GM19397 (cell line): ENCODE data around the gene MYOC.
A peak's percentile ranks its signal among the peaks of the same experiment; 100 is the strongest.

Experiments used
- ATAC-seq: cut with Tn5 transposase; IDR thresholded peaks from one replicate; pipeline ENCODE4 v1.9.1; 2021; ENCODE audit warnings: mild to moderate bottlenecking, moderate library complexity; ENCODE audit not compliant: unreplicated experiment

MYOC gene

DNA sequence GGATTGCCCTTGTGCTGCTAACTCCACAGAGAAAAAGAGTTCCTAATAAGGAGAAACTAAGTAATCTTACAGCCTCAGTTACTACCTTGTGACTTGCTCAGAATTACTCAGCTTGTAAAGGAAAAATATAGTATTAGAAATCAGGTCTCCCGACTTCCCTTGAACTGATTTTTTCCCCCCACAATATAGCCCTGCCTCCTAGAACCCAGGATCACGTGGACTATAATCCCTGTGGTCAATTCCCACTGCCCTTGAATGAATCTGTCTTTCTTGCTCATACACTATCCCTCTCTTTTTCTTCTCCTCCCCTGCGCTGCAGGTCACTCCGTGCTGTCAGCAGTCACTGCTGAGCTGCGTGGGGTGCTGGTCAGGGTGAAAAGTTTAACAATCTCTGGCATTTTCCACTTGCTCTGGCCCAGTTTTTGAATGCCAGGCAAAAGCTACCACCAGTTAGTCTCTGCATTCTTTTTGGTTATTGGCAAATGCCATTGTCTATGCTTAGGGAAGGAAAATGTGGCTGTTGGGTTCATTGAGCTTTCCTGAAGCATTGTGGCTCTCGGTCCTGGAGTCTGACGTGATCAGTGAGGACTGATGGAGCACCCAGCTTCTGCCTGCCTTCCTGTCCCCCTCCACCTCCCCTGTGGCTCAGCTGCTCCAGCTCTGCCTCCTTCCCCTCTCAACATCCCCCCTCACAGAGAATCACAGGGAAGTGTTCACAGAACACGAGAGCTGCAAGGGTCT lies 1.9 kb upstream of the MYOC start:
- no peak for ATAC-seq

DNA sequence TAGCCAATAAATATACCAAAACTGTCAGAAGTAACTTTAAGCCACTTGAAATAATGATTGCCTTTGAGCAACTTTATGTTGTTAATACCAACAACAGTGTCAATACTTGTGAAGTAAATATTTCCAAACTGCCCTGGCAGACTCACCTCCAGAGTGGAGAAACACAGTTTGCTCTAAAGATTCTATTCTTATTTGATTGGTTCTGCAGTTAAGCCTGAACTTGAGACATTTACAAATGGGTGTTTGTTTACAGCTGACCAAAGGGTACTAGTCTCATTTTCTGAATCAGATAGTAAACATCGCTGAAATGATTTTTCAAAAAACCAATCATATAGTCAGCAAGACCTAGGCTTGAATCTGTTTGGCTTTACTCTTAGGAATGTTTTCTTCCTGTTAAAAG lies 1.3 kb upstream of the MYOC start:
- ATAC-seq: no peak

DNA sequence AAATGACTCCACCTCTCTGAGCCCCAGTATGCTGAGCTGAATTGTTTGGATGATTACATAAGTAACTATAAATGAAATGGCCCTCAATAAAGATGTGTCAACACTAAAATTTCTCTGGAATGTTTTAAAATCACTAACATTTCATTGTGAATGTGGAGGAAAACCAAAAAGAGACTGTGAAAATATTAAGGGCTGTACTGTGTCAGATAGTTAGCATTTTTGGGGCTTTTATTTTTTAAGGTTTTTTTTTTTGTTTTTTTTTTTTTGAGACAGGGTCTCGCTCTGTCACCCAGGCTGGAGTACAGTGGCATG lies 6.3 kb downstream of the MYOC start:
- ATAC-seq: no peak

DNA sequence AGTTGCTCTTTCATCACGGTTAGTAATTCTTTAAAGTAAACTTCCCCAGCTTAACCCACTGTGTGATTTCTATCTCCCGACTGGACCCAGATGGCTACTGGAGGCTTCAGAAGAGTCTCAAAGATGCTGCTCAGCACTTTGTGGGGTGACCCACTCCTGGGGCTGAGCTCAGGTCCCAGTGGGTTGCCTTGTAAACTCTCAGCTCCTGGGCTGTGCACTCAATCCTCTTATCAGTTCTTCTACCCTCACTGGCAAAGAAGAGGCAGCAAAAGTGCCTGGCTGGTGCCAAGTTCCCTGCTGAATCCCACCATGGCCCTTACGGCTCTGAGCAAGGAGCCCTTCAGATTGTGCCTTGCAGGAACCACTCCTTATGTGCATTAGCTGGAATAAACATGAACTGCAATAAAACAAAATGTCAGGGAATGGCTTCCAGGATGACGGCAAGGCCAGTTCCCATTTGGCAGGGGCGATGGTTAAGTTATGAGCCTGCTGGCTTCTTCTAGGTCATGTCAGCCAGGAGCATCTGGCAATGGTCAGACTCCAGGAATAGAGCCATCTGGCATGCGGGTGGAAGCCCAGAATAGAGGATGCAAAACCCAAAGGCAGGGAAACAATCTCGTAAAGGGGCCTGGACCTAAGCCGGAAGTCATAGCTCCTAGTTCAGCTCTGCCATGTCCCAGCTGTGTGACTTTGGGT lies 6.8 kb downstream of the MYOC start:
- ATAC-seq: no peak

DNA sequence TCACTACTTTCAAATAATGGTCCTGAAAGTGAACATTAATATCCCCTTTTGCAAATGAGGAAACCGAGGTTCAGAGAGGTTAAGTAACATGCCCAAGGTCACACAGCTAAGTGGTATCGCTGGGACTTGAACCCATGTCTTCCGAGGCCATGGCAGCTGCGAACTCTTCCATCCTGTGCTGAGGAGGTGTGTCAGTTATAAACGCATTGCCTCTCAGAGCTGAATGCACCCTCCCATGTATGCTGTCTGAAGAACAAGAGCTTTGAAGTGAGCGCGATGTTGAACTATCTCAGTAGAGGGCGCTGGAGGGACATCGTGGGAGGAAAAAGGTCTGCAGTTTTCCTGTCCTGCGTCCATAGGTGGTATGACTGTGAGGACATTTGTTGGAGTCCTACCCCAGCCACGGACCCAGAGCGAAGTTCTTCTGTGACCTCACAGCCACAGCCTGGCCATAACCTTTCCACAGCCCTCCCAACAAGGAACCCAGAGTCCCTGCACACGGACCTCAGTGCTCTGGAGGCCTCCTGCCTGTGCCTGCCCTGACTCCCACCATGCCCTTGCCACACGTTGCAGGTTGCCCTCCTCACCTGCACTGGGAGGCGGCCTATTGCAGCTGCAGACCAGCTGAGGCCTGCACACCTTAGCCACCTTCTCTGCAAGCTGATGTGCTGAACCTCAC lies 7.5 kb downstream of the MYOC start:
- no peak for ATAC-seq

DNA sequence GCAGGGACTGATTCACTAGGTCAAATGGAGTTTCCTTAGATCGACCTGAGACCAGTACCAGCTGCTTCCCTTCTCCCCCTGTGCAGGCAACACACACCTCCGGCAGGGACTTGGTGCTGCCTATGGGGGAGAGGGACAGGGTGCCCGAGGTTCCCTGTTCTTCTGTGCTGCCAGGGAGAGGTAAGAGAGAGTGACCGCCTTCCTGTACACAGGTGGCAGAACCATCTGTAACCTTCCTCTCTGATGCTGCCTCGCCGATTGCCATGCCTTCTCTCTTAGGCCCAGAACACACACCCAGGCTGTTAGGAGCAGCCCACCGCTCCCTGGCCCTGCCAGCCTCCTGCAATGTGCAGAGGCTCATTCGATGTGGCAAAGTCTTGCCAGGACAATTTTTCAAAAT lies 9.3 kb downstream of the MYOC start:
- ATAC-seq: no peak

DNA sequence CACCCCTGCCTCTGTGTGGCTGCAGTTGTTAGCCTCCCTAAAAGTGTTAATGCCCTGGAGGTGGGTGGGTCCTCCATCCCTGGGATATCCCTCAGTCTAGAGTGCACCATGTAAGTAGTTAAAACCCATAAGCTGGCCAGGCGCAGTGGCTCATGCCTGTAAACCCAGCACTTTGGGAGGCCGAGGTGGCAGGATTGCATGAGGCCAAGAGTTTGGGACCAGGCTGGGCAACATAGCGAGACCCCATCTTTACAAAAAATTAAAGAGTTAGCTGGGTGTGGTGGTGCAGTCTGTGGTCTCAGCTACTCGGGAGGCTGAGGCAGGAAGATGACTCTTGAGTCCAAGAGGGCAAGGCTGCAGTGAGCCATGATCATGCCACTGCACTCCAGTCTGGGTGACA lies 10.3 kb downstream of the MYOC start:
- ATAC-seq: no peak

DNA sequence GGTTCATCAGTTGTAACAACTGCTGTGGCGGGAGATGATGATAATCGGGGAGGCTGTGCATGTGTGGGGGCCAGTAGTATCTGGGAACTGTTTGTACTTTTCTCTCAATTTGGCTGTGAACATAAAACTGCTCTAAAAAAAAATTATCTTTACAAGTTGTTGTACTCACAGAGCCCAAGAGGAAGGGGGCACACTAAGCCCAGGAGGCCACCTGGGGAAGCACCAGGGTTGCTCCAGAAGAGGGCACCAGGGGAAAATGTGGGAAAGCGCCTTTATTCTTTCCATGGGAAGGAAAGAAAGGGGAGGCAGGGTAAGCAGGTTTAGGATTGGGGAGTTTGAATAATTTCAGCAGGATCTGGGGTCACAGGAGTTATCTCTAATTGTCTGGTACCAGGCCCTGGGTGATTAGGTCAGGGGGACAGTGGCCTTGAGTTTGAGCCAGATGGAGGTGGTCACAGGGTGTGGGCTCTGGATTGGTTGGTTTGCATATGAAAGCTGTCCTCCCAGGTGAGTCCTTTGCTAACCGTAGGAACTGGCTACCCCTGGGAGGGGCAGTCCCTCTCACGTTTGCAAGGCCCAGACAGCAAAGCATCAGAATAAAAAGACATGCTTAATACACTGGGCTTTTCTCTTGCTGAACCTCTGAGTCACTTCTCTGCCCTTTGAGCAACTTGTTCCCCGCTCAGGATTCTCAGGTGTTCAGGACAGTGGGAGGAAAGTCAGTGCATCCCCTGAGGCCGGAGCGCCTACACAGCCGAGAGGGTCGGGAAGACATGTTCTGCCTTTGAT lies 11.2 kb downstream of the MYOC start:
- no peak for ATAC-seq

DNA sequence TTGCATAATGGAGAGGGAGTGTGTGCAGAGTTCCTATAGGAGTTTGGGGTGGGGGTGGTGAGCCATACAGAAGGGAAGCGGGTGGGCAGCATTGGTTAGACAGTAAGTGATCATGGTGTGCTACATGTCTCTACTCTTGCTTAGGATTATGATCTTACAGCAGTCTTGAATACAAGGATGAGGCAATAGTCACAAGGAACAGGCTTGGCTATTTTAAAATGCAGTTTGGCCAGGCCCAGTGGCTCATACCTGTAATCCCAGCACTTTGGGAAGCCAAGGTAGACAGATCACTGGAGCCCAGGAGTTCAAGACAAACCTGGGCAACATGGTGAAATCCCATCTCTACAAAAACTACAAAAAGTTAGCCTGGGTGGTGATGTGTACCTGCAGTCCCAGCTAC lies 12.3 kb downstream of the MYOC start:
- no peak for ATAC-seq

DNA sequence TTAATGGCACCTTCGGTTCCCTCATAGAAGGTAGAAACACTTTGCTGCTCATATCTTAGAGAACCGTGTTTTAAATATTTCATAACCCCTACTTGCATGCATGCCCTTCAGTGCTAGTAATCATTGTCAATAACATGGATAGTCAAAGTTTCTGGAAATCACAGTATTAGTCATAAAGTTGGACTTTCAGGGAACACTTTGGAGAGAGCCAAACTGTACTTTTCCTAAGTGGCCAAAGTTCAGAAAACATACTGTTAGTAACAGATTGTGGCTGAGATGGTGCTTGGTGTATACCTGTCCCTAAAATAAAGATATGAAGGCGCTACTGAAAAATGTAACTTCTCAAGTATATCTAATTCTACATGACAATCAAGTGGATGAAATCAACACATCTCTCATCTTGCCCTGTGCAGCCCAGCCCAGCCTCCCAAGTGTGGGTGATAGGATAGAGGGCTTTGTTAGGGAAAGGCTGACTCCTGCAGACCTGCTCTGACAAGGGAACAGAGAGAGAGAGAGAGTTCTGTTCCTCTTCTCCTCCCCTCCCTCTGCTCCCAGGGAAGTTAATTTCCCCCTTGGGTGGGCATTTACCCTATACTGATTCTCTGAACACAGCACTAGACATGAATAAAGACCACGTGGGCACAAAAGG lies 14.4 kb downstream of the MYOC start:
- no peak for ATAC-seq

DNA sequence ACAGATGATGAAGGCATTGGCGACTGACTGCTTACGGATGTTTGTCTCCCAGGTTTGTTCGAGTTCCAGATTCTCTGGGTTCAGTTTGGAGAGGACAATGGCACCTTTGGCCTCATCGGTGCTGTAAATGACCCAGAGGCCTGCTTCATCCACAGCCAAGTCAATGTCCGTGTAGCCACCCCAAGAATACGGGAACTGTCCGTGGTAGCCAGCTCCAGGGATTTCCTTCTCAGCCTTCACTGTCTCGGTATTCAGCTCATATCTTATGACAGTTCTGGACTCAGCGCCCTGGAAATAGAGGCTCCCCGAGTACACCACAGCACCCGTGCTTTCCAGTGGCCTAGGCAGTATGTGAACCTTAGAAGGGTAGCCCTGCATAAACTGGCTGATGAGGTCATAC lies 16.3 kb downstream of the MYOC start:
- ATAC-seq: no peak

DNA sequence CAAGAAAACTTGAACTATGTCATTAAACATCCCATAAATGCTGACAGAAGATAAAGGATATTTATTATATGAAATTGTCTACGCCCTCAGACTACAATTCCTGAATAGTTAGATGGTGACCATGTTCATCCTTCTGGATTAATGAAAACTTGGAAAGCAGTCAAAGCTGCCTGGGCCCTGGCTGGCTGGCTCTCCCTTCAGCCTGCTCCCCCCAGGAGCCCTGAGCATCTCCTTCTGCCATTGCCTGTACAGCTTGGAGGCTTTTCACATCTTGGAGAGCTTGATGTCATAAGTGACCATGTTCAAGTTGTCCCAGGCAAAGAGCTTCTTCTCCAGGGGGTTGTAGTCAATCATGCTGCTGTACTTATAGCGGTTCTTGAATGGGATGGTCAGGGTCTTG lies 16.8 kb downstream of the MYOC start:
- no peak for ATAC-seq

DNA sequence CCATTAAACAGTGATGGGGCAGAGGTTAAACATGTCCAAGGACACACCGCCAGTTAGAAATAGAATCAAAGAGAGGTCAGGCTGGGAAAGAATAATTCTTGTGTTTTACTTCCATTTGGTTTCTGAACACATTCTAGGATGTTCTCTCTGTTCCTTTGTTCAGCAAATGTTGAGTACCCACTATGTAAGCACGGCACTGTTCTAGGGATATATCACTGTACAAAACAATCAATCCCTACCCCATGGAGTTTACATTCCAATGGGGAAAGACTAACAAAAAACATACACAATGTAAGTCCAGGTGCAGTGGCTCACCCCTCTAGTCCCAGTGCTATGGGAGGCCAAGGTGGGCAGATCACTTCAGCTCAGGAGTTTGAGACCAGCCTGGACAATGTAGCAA lies 24.3 kb downstream of the MYOC start:
- ATAC-seq: no peak

DNA sequence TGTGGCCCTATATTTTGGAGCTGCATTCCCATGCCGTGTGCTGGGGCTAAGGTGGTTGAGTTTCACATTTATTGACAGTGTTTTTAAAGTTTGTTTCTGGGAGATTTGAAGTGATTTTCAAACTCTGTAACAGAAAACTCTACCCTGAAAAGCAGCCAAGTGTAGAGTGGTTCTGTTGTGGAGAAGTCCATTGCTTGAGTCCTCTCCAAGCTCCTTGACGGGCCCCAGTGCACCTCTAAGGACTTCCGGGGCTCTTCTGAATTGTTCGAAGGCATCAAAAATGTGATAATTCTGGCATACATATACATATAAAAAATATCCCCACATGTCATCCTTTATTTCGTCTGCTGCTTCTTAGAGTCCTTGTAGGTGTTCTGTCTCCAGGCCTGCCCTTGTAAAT lies 25.5 kb downstream of the MYOC start:
- ATAC-seq: no peak

DNA sequence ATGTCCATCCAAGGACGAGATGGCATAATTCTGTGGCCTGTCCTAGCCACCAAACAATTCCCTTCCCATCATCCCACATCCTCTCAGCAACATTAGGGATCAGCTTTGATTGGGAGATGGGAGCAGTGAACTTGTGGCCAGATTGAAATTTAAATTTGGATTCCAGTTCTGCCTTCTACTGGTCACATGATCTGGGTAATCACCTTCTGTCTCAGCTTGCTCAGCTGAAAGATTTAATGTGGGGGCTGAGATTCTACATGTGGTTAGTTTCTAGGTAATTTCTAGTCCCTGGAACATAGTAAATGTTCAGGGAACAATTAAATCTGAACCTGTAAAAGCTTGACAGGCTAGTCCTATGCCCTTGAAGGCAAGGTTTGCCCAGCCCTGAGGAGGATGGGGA lies 27.3 kb downstream of the MYOC start:
- ATAC-seq: no peak

DNA sequence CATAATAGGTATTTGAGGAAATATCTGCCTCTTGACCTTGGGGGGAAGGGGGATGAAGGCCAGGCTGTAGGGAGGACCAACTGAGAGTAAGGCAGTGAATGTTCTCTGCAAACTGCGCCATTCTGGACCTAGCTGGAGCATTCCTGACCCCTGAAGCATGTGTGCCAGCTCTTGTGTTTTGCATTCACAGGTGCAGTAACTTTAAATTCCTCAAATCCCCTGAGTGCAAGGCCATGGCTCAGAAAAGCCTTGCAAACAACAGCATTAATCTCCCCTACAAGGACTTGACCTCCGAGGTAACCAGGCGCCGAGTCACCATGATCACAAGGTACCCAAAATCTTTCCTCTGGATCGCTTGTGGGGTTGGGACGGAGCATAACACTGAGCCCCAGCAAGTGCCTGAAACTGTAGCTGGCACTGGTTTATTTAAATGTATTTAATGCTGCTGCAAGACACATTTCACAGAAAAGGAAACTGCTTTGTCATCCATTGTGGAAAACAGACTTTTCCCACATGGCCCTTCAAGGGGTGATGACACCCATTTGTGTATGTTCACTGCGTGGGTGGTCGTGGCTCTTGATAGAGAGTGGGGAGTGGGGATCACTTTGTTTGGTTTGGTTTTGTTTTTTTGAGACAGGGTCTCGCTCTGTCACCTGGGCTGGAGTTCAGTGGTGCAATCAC lies 28.7 kb downstream of the MYOC start:
- ATAC-seq: no peak

DNA sequence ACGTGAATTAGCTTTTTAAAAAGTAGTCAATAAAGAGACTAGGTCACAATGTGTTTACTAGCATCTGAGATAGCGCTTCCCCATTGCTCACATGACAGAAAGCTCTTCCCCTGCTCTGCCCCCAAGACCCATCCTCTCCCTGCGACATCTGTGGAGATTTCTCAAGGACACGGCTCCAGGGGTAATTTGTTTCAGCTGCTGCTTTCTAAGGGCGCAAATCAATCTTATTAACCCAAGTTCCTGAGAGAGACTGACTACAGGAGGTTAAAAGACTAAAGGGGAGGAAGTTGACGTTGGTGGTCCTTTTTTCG lies 30.4 kb downstream of the MYOC start, which contains the start of gene MYOCOS:
Gene MYOCOS (plus strand): TSS at position 92 of the 311 bp plus-strand sequence. CDS start 1,641 bp downstream, outside the sequence.
- ATAC-seq: no peak

DNA sequence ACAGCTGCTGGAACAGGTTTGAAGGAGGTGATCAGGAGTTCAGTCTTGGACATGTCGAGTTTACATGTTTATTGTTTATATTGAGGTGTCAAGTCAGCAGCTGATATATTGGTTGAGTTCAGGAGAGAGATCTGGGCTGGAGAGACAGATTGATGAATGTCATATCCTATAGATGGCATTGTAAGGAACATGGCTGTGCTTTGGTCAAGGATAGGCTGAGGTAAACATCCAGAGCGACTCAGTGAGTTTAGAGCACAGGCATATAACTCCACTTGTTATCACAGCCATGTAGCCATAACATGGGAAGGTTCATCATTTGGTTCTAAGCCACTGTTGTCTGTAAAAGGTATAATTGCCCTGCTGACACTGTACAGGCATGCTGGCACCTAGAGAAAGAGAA lies 35.9 kb downstream of the MYOC start:
- ATAC-seq: no peak

DNA sequence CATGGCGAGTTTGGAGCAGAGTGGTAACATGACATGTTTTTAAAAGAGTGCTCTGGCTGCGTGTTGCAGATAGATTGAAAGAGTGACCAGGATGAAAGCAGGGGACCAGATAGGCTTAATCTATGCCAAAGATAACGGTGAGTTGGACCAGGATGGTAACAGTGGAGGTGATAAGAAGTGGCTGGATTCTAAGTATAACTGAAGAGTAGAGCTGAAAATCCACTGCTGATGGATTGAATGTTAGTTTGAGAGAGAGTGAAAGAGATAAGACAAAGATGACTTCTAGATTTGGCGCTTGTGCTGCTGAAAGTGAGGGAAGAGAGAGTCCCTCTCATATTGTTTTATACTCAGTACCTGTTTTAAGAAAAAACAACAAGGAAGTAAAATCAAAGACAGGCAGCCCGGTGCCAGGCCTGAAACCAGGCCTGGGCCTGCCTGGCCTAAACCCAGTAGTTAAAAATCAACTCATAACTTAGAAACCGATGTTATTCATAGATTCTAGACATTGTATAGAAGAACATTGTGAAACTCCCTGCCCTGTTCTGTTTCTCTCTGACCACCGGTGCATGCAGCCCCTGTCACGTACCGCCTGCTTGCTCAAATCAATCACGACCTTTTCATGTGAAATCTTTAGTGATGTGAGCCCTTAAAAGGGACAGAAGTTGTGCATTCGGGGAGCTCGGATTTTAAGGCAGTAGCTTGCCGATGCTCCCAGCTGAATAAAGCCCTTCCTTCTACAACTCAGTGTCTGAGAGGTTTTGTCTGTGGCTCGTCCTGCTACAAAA lies 37.2 kb downstream of the MYOC start:
- ATAC-seq: peak; percentile 39

DNA sequence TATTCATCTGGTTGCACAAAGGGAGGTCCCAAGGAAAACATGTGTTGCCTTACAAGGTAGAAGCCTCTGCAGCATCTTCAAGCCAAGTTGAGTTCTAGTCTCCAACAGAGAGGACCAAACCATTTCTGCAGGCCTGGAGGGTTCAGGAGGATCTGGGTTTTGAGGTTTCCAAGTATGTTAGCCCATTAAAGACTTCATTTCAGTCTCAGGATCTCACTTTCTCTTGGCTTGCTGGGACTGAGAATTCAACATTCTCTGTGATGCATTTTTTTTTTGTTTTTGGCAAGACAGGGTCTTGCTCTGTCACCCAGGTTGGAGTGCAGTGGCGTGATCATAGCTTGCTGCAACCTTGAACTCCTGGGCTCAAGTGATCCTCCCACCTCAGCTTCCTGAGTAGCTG lies 39.2 kb downstream of the MYOC start:
- no peak for ATAC-seq
